ENCODE data around the gene BCAS2.
A peak's percentile ranks its signal among the peaks of the same experiment; 100 is the strongest.
"Not testable (repeated sequence)": the region's sequence is repeated elsewhere in the genome, so short reads cannot be mapped to it uniquely, and the experiment has no call there.

Gene BCAS2

GRCh38 chr1:114581335-114582287 is at the start of gene BCAS2:
Gene BCAS2, minus strand, starts transcription at chr1:114581615. Its CDS starts 24 bp downstream, at chr1:114581591.
- peak; percentile 97 for DNase-seq (ENCODE audit: low spot score)

- DNase-seq (ENCODE audit: low spot score): no peak
Measured at GRCh38 chr1:114627107-114627506, 45.7 kb upstream of the BCAS2 start.

GRCh38 chr1:114623364-114623763 is 41.9 kb upstream of the BCAS2 start:
- no peak for DNase-seq (ENCODE audit: low spot score)

- DNase-seq (ENCODE audit: low spot score): no peak
Measured at GRCh38 chr1:114620419-114620818, 39.0 kb upstream of the BCAS2 start.

GRCh38 chr1:114618606-114619005 is 37.2 kb upstream of the BCAS2 start:
- no peak for DNase-seq (ENCODE audit: low spot score)

GRCh38 chr1:114610546-114611245 is 29.3 kb upstream of the BCAS2 start:
- no peak for DNase-seq (ENCODE audit: low spot score)

- no peak for DNase-seq (ENCODE audit: low spot score)
Measured at GRCh38 chr1:114609826-114610225, 28.4 kb upstream of the BCAS2 start.

GRCh38 chr1:114609026-114609425 is 27.6 kb upstream of the BCAS2 start:
- no peak for DNase-seq (ENCODE audit: low spot score)

- no peak for DNase-seq (ENCODE audit: low spot score)
Measured at GRCh38 chr1:114607223-114607622, 25.8 kb upstream of the BCAS2 start.

GRCh38 chr1:114597949-114598348 is 16.5 kb upstream of the BCAS2 start:
- no peak for DNase-seq (ENCODE audit: low spot score)

GRCh38 chr1:114595602-114596001 is 14.2 kb upstream of the BCAS2 start:
- no peak for DNase-seq (ENCODE audit: low spot score)

- DNase-seq (ENCODE audit: low spot score): no peak
Measured at GRCh38 chr1:114594046-114594445, 12.6 kb upstream of the BCAS2 start.

- no peak for DNase-seq (ENCODE audit: low spot score)
Measured at GRCh38 chr1:114589122-114589521, 7.7 kb upstream of the BCAS2 start.

- no peak for DNase-seq (ENCODE audit: low spot score)
Measured at GRCh38 chr1:114588196-114588689, 6.8 kb upstream of the BCAS2 start.

GRCh38 chr1:114587203-114587991 is 6.0 kb upstream of the BCAS2 start:
- no peak for DNase-seq (ENCODE audit: low spot score)

- DNase-seq (ENCODE audit: low spot score): no peak
Measured at GRCh38 chr1:114586513-114587047, 5.2 kb upstream of the BCAS2 start.

- no peak for DNase-seq (ENCODE audit: low spot score)
Measured at GRCh38 chr1:114585231-114585630, 3.8 kb upstream of the BCAS2 start.

GRCh38 chr1:114574365-114574764 is 7.0 kb downstream of the BCAS2 start:
- no peak for DNase-seq (ENCODE audit: low spot score)

- no peak for DNase-seq (ENCODE audit: low spot score)
Measured at GRCh38 chr1:114564141-114564540, 17.3 kb downstream of the BCAS2 start.

- not testable (repeated sequence) for DNase-seq (ENCODE audit: low spot score)
Measured at GRCh38 chr1:114562978-114563510, 18.4 kb downstream of the BCAS2 start.

- no peak for DNase-seq (ENCODE audit: low spot score)
Measured at GRCh38 chr1:114561333-114561732, 20.1 kb downstream of the BCAS2 start.

GRCh38 chr1:114559356-114559755 is 22.1 kb downstream of the BCAS2 start:
- no peak for DNase-seq (ENCODE audit: low spot score)

All from hematopoietic multipotent progenitor cell treated with erythropoietin and hydrocortisone succinate and interleukin-3 and kit ligand, for 15 days (in vitro differentiated cells).